Endodermal cell (in vitro differentiated cells): Measurements from ENCODE around the gene PIGX. TPM values are rescaled to one million over a fixed set of nuclear protein-coding genes. Genes with fewer than 3 reads are reported as not detected.

Source experiments
- DNase-seq: peaks from one replicate; pipeline ENCODE4 v3.0.0-alpha.2; 2017
- H3K27ac ChIP-seq: 2 replicates; pipeline ENCODE4 v1.5.1; 2013; ENCODE audit warnings: mild to moderate bottlenecking, low read depth, low read length, moderate library complexity
- H3K27me3 ChIP-seq: 2 replicates; pipeline ENCODE4 v1.6.1; 2013; ENCODE audit warnings: mild to moderate bottlenecking, low read length, moderate library complexity; ENCODE audit not compliant: insufficient read depth, control insufficient read depth, poor library complexity, severe bottlenecking
- H3K36me3 ChIP-seq: 2 replicates; pipeline ENCODE4 v1.7.0; 2013; ENCODE audit warnings: mild to moderate bottlenecking, low read length, moderate library complexity; ENCODE audit not compliant: control insufficient read depth, insufficient read depth
- H3K4me1 ChIP-seq: one replicate; pipeline ENCODE4 v1.7.0; 2013; ENCODE audit warnings: low read length; ENCODE audit not compliant: control insufficient read depth, insufficient read depth
- H3K4me3 ChIP-seq: 2 replicates; pipeline ENCODE4 v1.5.1; 2013; ENCODE audit warnings: mild to moderate bottlenecking, low read length, moderate library complexity
- H3K9ac ChIP-seq: 2 replicates; pipeline ENCODE4 v1.6.1; 2013; ENCODE audit warnings: mild to moderate bottlenecking, low read length, moderate library complexity; ENCODE audit not compliant: poor library complexity, severe bottlenecking; ENCODE audit errors: extremely low read depth
- H3K9me3 ChIP-seq: 2 replicates; pipeline ENCODE4 v1.6.1; 2013; ENCODE audit warnings: mild to moderate bottlenecking, low read length, moderate library complexity; ENCODE audit not compliant: control insufficient read depth
- H3K27ac Mint-ChIP-seq: 2 replicates; pipeline ENCODE4 v1.8.0; 2020; ENCODE audit warnings: mixed read lengths
- H3K27me3 Mint-ChIP-seq: 2 replicates; pipeline ENCODE4 v1.8.0; 2021; ENCODE audit warnings: mild to moderate bottlenecking, mixed read lengths; ENCODE audit not compliant: insufficient read depth
- H3K36me3 Mint-ChIP-seq: 2 replicates; pipeline ENCODE4 v1.8.0; 2020; ENCODE audit warnings: low read depth, mixed read lengths
- H3K4me1 Mint-ChIP-seq: 2 replicates; pipeline ENCODE4 v1.8.0; 2020; ENCODE audit warnings: mixed read lengths
- H3K4me3 Mint-ChIP-seq: 2 replicates; pipeline ENCODE4 v1.8.0; 2020; ENCODE audit warnings: mild to moderate bottlenecking, moderate library complexity, mixed read lengths
- H3K9me3 Mint-ChIP-seq: 2 replicates; pipeline ENCODE4 v1.8.0; 2020; ENCODE audit warnings: mild to moderate bottlenecking, mixed read lengths
- CTCF ChIP-seq: fragments of 200-600 bp; sonication (generic); conservative IDR thresholded peaks from 2 replicates; pipeline ENCODE4 v1.5.0; 2021; ENCODE audit warnings: antibody characterized with exemption, mild to moderate bottlenecking
- WGBS, 2 experiments: methylation state at CpG; one replicate each; pipeline versions ENCODE4 v1.1.5 to v1.1.7; 2013; ENCODE audit warnings: missing lambda C conversion rate in 2 of 2, mixed read lengths in 1 of 2; ENCODE audit not compliant: insufficient coverage in 1 of 2, insufficient read length in 1 of 2; 5-methylcytosine and 5-hydroxymethylcytosine counted together
- total RNA-seq, 2 donors: library from RNA; stranded (reverse); fragmentation: NEBNext Ultra II Directional in 1 of 2; extraction: Animal tissue kit (Norgen Biotek cat#: 25700) in 1 of 2; gene quantifications; 2 replicates in 1 of 2; 3 replicates in 1 of 2; pipeline ENCODE4 v1.2.1, GENCODE V29; 2021

PIGX gene
- total RNA-seq, 2 donors from 2014 or later, result 21.8 to 33.3 TPM

- Histone ChIP-seq H3K9ac (no peak overlapping the region), H3K27me3 (no peaks in the 10 kb centered on the region), H3K9me3 (peaks cover 68% of the 10 kb centered on the region), H3K27ac (no peak overlapping the region), H3K4me3 (peak overlapping the region; percentile 47), H3K36me3 (peaks cover 61% of the 10 kb centered on the region), H3K4me1 (no peaks in the 10 kb centered on the region)
- no peak for DNase-seq
- H3K4me3 Mint-ChIP-seq, result no peak overlapping the region
- H3K36me3 Mint-ChIP-seq, result peaks cover 83% of the 10 kb centered on the region
- H3K27me3 Mint-ChIP-seq, result no peaks in the 10 kb centered on the region
- WGBS, 2 experiments, result 95 to 96% methylated on average over 5 to 9 of the region's 9 CpGs
- peak overlapping the region; percentile 36 for H3K27ac Mint-ChIP-seq
- TF ChIP-seq CTCF, result no peak
- no peaks in the 10 kb centered on the region for H3K4me1 Mint-ChIP-seq
- H3K9me3 Mint-ChIP-seq, result peaks cover 42% of the 10 kb centered on the region
Observed at GRCh38 chr3:196754091-196754981, 42.2 kb downstream of the PIGX start.

- peaks cover 53% of the 10 kb centered on the region for H3K9me3 Mint-ChIP-seq
- H3K27me3 Mint-ChIP-seq, result no peaks in the 10 kb centered on the region
- no peak overlapping the region for H3K27ac Mint-ChIP-seq
- no peak overlapping the region for H3K27ac ChIP-seq
- TF ChIP-seq CTCF, result no peak
- no peak for DNase-seq
- H3K4me1 ChIP-seq, result no peaks in the 10 kb centered on the region
- H3K4me3 ChIP-seq, result peak overlapping the region; percentile 58
- H3K27me3 ChIP-seq, result no peaks in the 10 kb centered on the region
- H3K9ac ChIP-seq, result no peak overlapping the region
- WGBS, 2 experiments, result 85 to 94% methylated on average over 3 to 4 of the region's 4 CpGs
- H3K9me3 ChIP-seq, result peaks cover 73% of the 10 kb centered on the region
- H3K4me1 Mint-ChIP-seq, result no peaks in the 10 kb centered on the region
- peaks cover 80% of the 10 kb centered on the region for H3K36me3 Mint-ChIP-seq
- H3K4me3 Mint-ChIP-seq, result no peak overlapping the region
- peaks cover 58% of the 10 kb centered on the region for H3K36me3 ChIP-seq
Observed at GRCh38 chr3:196756732-196757131, 44.6 kb downstream of the PIGX start.

- Mint-ChIP-seq H3K4me3 (no peak overlapping the region), H3K36me3 (peaks cover 75% of the 10 kb centered on the region), H3K27ac (no peak overlapping the region), H3K4me1 (no peaks in the 10 kb centered on the region), H3K9me3 (peaks cover 57% of the 10 kb centered on the region), H3K27me3 (no peaks in the 10 kb centered on the region)
- H3K4me3 ChIP-seq, result no peak overlapping the region
- H3K9me3 ChIP-seq, result peaks cover 68% of the 10 kb centered on the region
- TF ChIP-seq CTCF, result no peak
- WGBS, 2 experiments, result 87 to 93% methylated on average over 9 of the region's 9 CpGs
- no peaks in the 10 kb centered on the region for H3K4me1 ChIP-seq
- H3K9ac ChIP-seq, result no peak overlapping the region
- peaks cover 53% of the 10 kb centered on the region for H3K36me3 ChIP-seq
- H3K27ac ChIP-seq, result no peak overlapping the region
- DNase-seq, result no peak
- no peaks in the 10 kb centered on the region for H3K27me3 ChIP-seq
Observed at GRCh38 chr3:196757876-196758739, 45.9 kb downstream of the PIGX start.
